HepG2 (cell line): ENCODE data around the gene GPC3. TPM values are rescaled to one million over a fixed set of nuclear protein-coding genes. Genes with fewer than 3 reads are reported as not detected.

Experiments
- ATAC-seq: fragments of 200-7000 bp; cut with Tn5 transposase; 3 replicates; pipeline ENCODE4 v1.9.1; 2020; ENCODE audit warnings: mild to moderate bottlenecking, moderate library complexity
- BruUV-seq: library from RNA; stranded (reverse); fragments of 400-500 nt; replicated peaks from 2 replicates; lab custom pipeline; 2021; lab: Mats Ljungman, UMichigan
- CTCF ChIA-PET: fragments of 300-600 bp; formaldehyde crosslinking; extraction: SDS; loops from one replicate; lab custom pipeline; 2021; ENCODE audit warnings: low total read pairs, inconsistent platforms, low intra/inter-chr PET ratio; lab: Yijun Ruan, JAX
- POLR2A ChIA-PET: fragments of 350-600 bp; sonication (Branson Sonifier 250); formaldehyde crosslinking; loops from one replicate; lab custom pipeline; 2020; ENCODE audit warnings: antibody characterized with exemption, inconsistent platforms; lab: Yijun Ruan, JAX
- DNase-seq: peaks from one replicate; pipeline ENCODE4 v3.0.0-alpha.2; 2015; ENCODE audit warnings: low spot score
- FAIRE-seq: peaks from 3 replicates; lab custom pipeline; 2011; peaks lifted over from hg19 to GRCh38; lab: Jason Lieb, UNC
- H2AFZ ChIP-seq: one replicate; pipeline ENCODE4 v1.6.1; 2011; ENCODE audit warnings: low read length, inconsistent platforms
- H3K27ac ChIP-seq: fragments of 300-600 bp; 3 replicates; pipeline ENCODE4 v1.8.0; 2011; ENCODE audit warnings: mixed run types, mild to moderate bottlenecking, mixed read lengths, low read length, inconsistent platforms; ENCODE audit not compliant: insufficient read depth; ENCODE audit errors: extremely low read length
- H3K27me3 ChIP-seq, 2 experiments: fragments of 200-600 bp in 1 of 2; 2 replicates in 1 of 2; 3 replicates in 1 of 2; pipeline versions ENCODE4 v1.6.0 to v1.8.0; 2011; ENCODE audit warnings: low read length in 2 of 2, mild to moderate bottlenecking in 2 of 2, moderate library complexity in 2 of 2, inconsistent platforms in 1 of 2; ENCODE audit not compliant: insufficient read depth in 2 of 2, control insufficient read depth in 1 of 2
- H3K36me3 ChIP-seq, 2 experiments: fragments of 200-600 bp in 1 of 2; replicated peaks in 1 of 2; 2 replicates in 1 of 2; 3 replicates in 1 of 2; pipeline versions ENCODE4 v1.5.1 to v1.8.0; 2011; ENCODE audit warnings: low read length in 2 of 2, inconsistent platforms in 1 of 2; ENCODE audit not compliant: insufficient read depth in 2 of 2, control insufficient read depth in 1 of 2
- H3K4me1 ChIP-seq: 2 replicates; pipeline ENCODE4 v1.5.1; 2012; ENCODE audit warnings: low read length, inconsistent platforms; ENCODE audit not compliant: insufficient read depth
- H3K4me2 ChIP-seq: 2 replicates; pipeline ENCODE4 v1.6.0; 2011; ENCODE audit warnings: low read depth, low read length, inconsistent platforms
- H3K4me3 ChIP-seq, 3 experiments: fragments of 200-600 bp in 1 of 3; sonication (generic), shearing (Covaris generic) in 1 of 3; replicated peaks in 1 of 3; 2 replicates each; pipeline ENCODE4 v1.5.1; 2011 to 2016; ENCODE audit warnings: low read length in 3 of 3, inconsistent platforms in 2 of 3, low read depth in 2 of 3, mild to moderate bottlenecking in 2 of 3, control low read depth in 1 of 3, mixed read lengths in 1 of 3; ENCODE audit not compliant: insufficient read depth in 1 of 3
- H3K79me2 ChIP-seq: one replicate; pipeline ENCODE4 v1.6.1; 2011; ENCODE audit warnings: low read length, inconsistent platforms; ENCODE audit not compliant: insufficient read depth
- H3K9ac ChIP-seq: 2 replicates; pipeline ENCODE4 v1.6.0; 2011; ENCODE audit warnings: mild to moderate bottlenecking, low read depth, low read length, inconsistent platforms; ENCODE audit not compliant: insufficient read depth
- H3K9me3 ChIP-seq: 2 replicates; pipeline ENCODE4 v1.5.1; 2012; ENCODE audit warnings: mild to moderate bottlenecking, low read length
- H4K20me1 ChIP-seq: 2 replicates; pipeline ENCODE4 v1.6.0; 2011; ENCODE audit warnings: inconsistent platforms, mild to moderate bottlenecking, low read length, moderate library complexity; ENCODE audit not compliant: insufficient read depth
- CTCF ChIP-seq: sonication (generic); formaldehyde crosslinking; IDR thresholded peaks from 2 replicates; pipeline ENCODE4 v1.5.0; 2020; ENCODE audit warnings: mild to moderate bottlenecking, missing genetic modification reagents, moderate library complexity
- ESRRA ChIP-seq: sonication (generic); formaldehyde crosslinking; IDR thresholded peaks from 2 replicates; pipeline ENCODE4 v1.5.1; 2020; ENCODE audit warnings: mild to moderate bottlenecking, low read depth, missing genetic modification reagents
- POLR2A ChIP-seq, 2 experiments: IDR thresholded peaks; 2 replicates each; pipeline ENCODE4 v1.6.1; 2011; ENCODE audit warnings: low read depth in 2 of 2, low read length in 2 of 2, mild to moderate bottlenecking in 1 of 2, moderate library complexity in 1 of 2; ENCODE audit not compliant: insufficient read depth in 1 of 2
- POLR2AphosphoS2 ChIP-seq: IDR thresholded peaks from 2 replicates; pipeline ENCODE4 v1.6.1; 2011; ENCODE audit warnings: low read depth, low read length, improper control_type of control experiment
- RBM22 ChIP-seq: fragments of 200-400 bp; formaldehyde crosslinking; optimal IDR thresholded peaks from 2 replicates; pipeline ENCODE3; 2017; ENCODE audit warnings: mild to moderate bottlenecking, low read length, moderate library complexity
- ZNF704 ChIP-seq: sonication (generic); formaldehyde crosslinking; IDR thresholded peaks from 2 replicates; pipeline ENCODE4 v1.8.1; 2023; ENCODE audit warnings: mild to moderate bottlenecking, inconsistent platforms, moderate library complexity, missing genetic modification reagents, borderline replicate concordance
- WGBS: methylation state at CpG from one replicate; pipeline ENCODE4 v1.1.6; 2017; ENCODE audit warnings: low lambda C conversion rate; 5-methylcytosine and 5-hydroxymethylcytosine counted together
- in situ Hi-C: cut with HindIII; loops from 2 replicates; pipeline ENCODE4 v1.10.0; 2017; ENCODE audit warnings: low pct_unique_long_range_greater_than_20kb; ENCODE audit not compliant: extremely low pct_ligation_motif_present
- intact Hi-C: fragments of 100-400 bp; cut with micrococcal nuclease; formaldehyde crosslinking; loops from one replicate; pipeline ENCODE4 v1.10.0; 2022; ENCODE audit not compliant: unreplicated experiment
- polyA plus RNA-seq, 8 experiments: library from polyadenylated mRNA; depleted of rRNA in 3 of 8; stranded (reverse) in 7 of 8; unstranded in 1 of 8; fragments of >200 nt; fragmentation: Illumina TruSeq in 4 of 8; extraction: Trizol in 4 of 8; gene quantifications; 2 replicates each; pipeline versions ENCODE4 v1.2.1 to v1.2.3, GENCODE V29; 2011 to 2016; ENCODE audit warnings: low read depth in 4 of 8, missing spikeins in 1 of 8, mixed read lengths in 1 of 8; ENCODE audit not compliant: insufficient read depth in 1 of 8
- total RNA-seq, 5 experiments: library from RNA; depleted of rRNA; stranded (reverse); fragments of >200 nt; fragmentation: Illumina TruSeq; extraction: Trizol; gene quantifications; 2 replicates each; pipeline ENCODE4 v1.2.3, GENCODE V29; 2016; ENCODE audit warnings: low read depth in 1 of 5

The GPC3 gene
- total and polyA plus RNA-seq, 2 of the 13 experiments (the other 11 are each of a cell fraction or from before 2014, with no cell fraction given) = 1,799 to 3,263 TPM

- in situ Hi-C loops = no loop called here
Measured at GRCh38 chrX:133670383-133670782, 315.0 kb downstream of the GPC3 start.

GRCh38 chrX:133669214-133669613 lies 316.2 kb downstream of the GPC3 start:
- H4K20me1 ChIP-seq = peaks cover 46% of the 10 kb centered on the region
- TF ChIP-seq POLR2A (IDR thresholded peaks at IDR 0.05; ENCODE audit: insufficient read depth in 1 of 2, low read depth in 2 of 2, low read length in 2 of 2) = 0 out of 4 replicates have a peak, but pooled peaks of 1 of the 2 experiments have one; percentile 21
- peak; percentile 42; the same call in 1 of the 2 replicates for TF ChIP-seq POLR2AphosphoS2
- no peak for TF ChIP-seq ZNF704
- peak; percentile 90 for TF ChIP-seq RBM22
- H3K4me3 ChIP-seq = no peak overlapping the region
- no peak overlapping the region for H3K4me2 ChIP-seq
- peaks cover 21% of the 10 kb centered on the region for H3K4me1 ChIP-seq
- ChIA-PET CTCF (no interaction called here), POLR2A (no interaction called here)
- no peak for DNase-seq
- 88% methylated on average over 1 of the region's 5 CpGs for WGBS
- FAIRE-seq = no peak
- no peak overlapping the region for H3K9ac ChIP-seq
- H3K79me2 ChIP-seq = no peaks in the 10 kb centered on the region
- in situ Hi-C loops (no loop called here), intact Hi-C loops (no loop called here)
- H3K36me3 ChIP-seq = peaks cover 9 to 19% of the 10 kb centered on the region in 2 experiments
- H2AFZ ChIP-seq = no peak overlapping the region
- ATAC-seq = no peak
- no peaks in the 10 kb centered on the region for H3K9me3 ChIP-seq
- H3K27ac ChIP-seq = no peak overlapping the region
- BruUV-seq = no TSS peak
- no peaks in the 10 kb centered on the region for H3K27me3 ChIP-seq

More at GRCh38 chrX:133670383-133670782, 315.0 kb downstream of the GPC3 start:
- Histone ChIP-seq H2AFZ (no peak overlapping the region), H3K4me3 (no peak overlapping the region), H4K20me1 (peaks cover 49% of the 10 kb centered on the region), H3K4me2 (no peak overlapping the region), H3K4me1 (peaks cover 32% of the 10 kb centered on the region), H3K79me2 (no peaks in the 10 kb centered on the region), H3K36me3 (peaks cover 9 to 19% of the 10 kb centered on the region in 2 experiments), H3K9ac (no peak overlapping the region), H3K27me3 (no peaks in the 10 kb centered on the region), H3K9me3 (no peaks in the 10 kb centered on the region), H3K27ac (no peak overlapping the region)
- WGBS = 65% methylated on average over 4 of the region's 4 CpGs
- ATAC-seq (no peak), DNase-seq (no peak), FAIRE-seq (no peak)
- CTCF ChIA-PET = no interaction called here
- intact Hi-C loops = no loop called here
- TF ChIP-seq ESRRA (CRISPR knock-in tag) = no peak
- peak; percentile 40 for TF ChIP-seq CTCF (CRISPR knock-in tag)
- POLR2A ChIA-PET = no interaction called here
- no TSS peak for BruUV-seq
